Measurements from ENCODE around the gene PAPPA. TPM values are rescaled to one million over a fixed set of nuclear protein-coding genes. Genes with fewer than 3 reads are reported as not detected.

Gene PAPPA
- total and polyA plus RNA-seq, 12 donors = 0.22 to 23.9 (median 5.7) TPM

- intact Hi-C loops (cut with DNase I) = no loop called here
- Histone ChIP-seq H3K4me1 (replicated peaks in 1 of 2) (no peaks in the 10 kb centered on the region), H3K27ac (no peak overlapping the region), H3K9me3 (replicated peaks in 1 of 3) (no peaks in the 10 kb centered on the region), H3K4me3 (no peak overlapping the region), H3K36me3 (replicated peaks in 1 of 2) (no peaks in the 10 kb centered on the region), H3K27me3 (no peaks in the 10 kb centered on the region)
- no peak for DNase-seq
- TF ChIP-seq POLR2A (IDR thresholded peaks at IDR 0.05) (no peak), CTCF (IDR thresholded peaks at IDR 0.05) (no peak)
- WGBS, 4 donors = 81 to 93% (median 87%) methylated on average over 3 of the region's 3 CpGs
Measured at GRCh38 chr9:116233160-116233530, 79.6 kb downstream of the PAPPA start.

- H3K27ac ChIP-seq = peak overlapping the region in 1 of 5 donors; percentile 29
- intact Hi-C loops (cut with DNase I) = no loop called here
- no peaks in the 10 kb centered on the region for H3K36me3 ChIP-seq (replicated peaks in 1 of 2)
- H3K4me1 ChIP-seq (replicated peaks in 1 of 2) = no peaks in the 10 kb centered on the region
- TF ChIP-seq CTCF (IDR thresholded peaks at IDR 0.05) (no peak), POLR2A (IDR thresholded peaks at IDR 0.05) (no peak)
- no peak overlapping the region for H3K4me3 ChIP-seq
- no peaks in the 10 kb centered on the region for H3K27me3 ChIP-seq
- WGBS, 4 donors = 38 to 52% (median 46%) methylated on average over 4 of the region's 4 CpGs
- DNase-seq = peak in 2 of 7 donors; percentile 2 to 8
- no peaks in the 10 kb centered on the region for H3K9me3 ChIP-seq (replicated peaks in 1 of 3)
Measured at GRCh38 chr9:116234081-116234480, 80.5 kb downstream of the PAPPA start.

- H3K27me3 ChIP-seq = no peaks in the 10 kb centered on the region
- no peaks in the 10 kb centered on the region for H3K4me1 ChIP-seq (replicated peaks in 1 of 2)
- intact Hi-C loops (cut with DNase I) = no loop called here
- TF ChIP-seq POLR2A (IDR thresholded peaks at IDR 0.05) = no peak
- H3K27ac ChIP-seq = no peak overlapping the region
- no peak for DNase-seq
- no peak overlapping the region for H3K4me3 ChIP-seq
- no peaks in the 10 kb centered on the region for H3K9me3 ChIP-seq (replicated peaks in 1 of 3)
- no peaks in the 10 kb centered on the region for H3K36me3 ChIP-seq (replicated peaks in 1 of 2)
Measured at GRCh38 chr9:116236979-116237378, 83.4 kb downstream of the PAPPA start.

- intact Hi-C loops (cut with DNase I) = no loop called here
- Histone ChIP-seq H3K36me3 (replicated peaks in 1 of 2) (no peaks in the 10 kb centered on the region), H3K27ac (no peak overlapping the region), H3K4me1 (replicated peaks in 1 of 2) (no peaks in the 10 kb centered on the region), H3K9me3 (replicated peaks in 1 of 3) (no peaks in the 10 kb centered on the region), H3K27me3 (no peaks in the 10 kb centered on the region), H3K4me3 (no peak overlapping the region)
- DNase-seq = no peak
- WGBS, 4 donors = 72 to 85% (median 82%) methylated on average over 4 of the region's 4 CpGs
- no peak for TF ChIP-seq POLR2A (IDR thresholded peaks at IDR 0.05)
- TF ChIP-seq CTCF (IDR thresholded peaks at IDR 0.05) = no peak
Measured at GRCh38 chr9:116237456-116237855, 83.9 kb downstream of the PAPPA start.

- Histone ChIP-seq H3K4me3 (no peak overlapping the region), H3K27ac (peak overlapping the region in 1 of 5 donors; percentile 21), H3K9me3 (replicated peaks in 1 of 3) (no peaks in the 10 kb centered on the region), H3K27me3 (no peaks in the 10 kb centered on the region), H3K36me3 (replicated peaks in 1 of 2) (no peaks in the 10 kb centered on the region), H3K4me1 (replicated peaks in 1 of 2) (no peaks in the 10 kb centered on the region)
- TF ChIP-seq POLR2A (IDR thresholded peaks at IDR 0.05) (no peak), CTCF (IDR thresholded peaks at IDR 0.05) (no peak)
- DNase-seq = no peak
- 80 to 92% (median 85%) methylated on average over 2 of the region's 2 CpGs for WGBS, 4 donors
- intact Hi-C loops (cut with DNase I) = no loop called here
Measured at GRCh38 chr9:116238225-116238624, 84.6 kb downstream of the PAPPA start.

All from adrenal gland (tissue), 12 donors.